Upper lobe of right lung (tissue), 1 donor: ENCODE data around the gene R3HDM2. TPM values are rescaled to one million over a fixed set of nuclear protein-coding genes. Genes with fewer than 3 reads are reported as not detected.

Source experiments
- ATAC-seq: fragments of 200-7000 bp; cut with Tn5 transposase; one replicate; pipeline ENCODE4 v1.9.1; 2020; ENCODE audit warnings: mild to moderate bottlenecking, moderate library complexity
- DNase-seq: peaks from one replicate; pipeline ENCODE4 v3.0.0-alpha.2; 2020
- H3K27ac ChIP-seq: fragments of 200-600 bp; one replicate; pipeline ENCODE4 v1.8.0; 2022
- H3K27me3 ChIP-seq: fragments of 200-600 bp; one replicate; pipeline ENCODE4 v1.8.0; 2022; ENCODE audit warnings: mild to moderate bottlenecking
- H3K36me3 ChIP-seq: fragments of 200-600 bp; one replicate; pipeline ENCODE4 v1.8.0; 2022
- H3K4me1 ChIP-seq: fragments of 200-600 bp; one replicate; pipeline ENCODE4 v1.8.0; 2022
- H3K4me3 ChIP-seq: fragments of 200-600 bp; one replicate; pipeline ENCODE4 v1.8.0; 2022; ENCODE audit warnings: mild to moderate bottlenecking
- H3K9me3 ChIP-seq: fragments of 200-600 bp; one replicate; pipeline ENCODE4 v1.8.0; 2022
- intact Hi-C: fragments of 100-400 bp; cut with DNase I; formaldehyde crosslinking; loops from one replicate; pipeline ENCODE4 v1.11.0; 2022
- total RNA-seq: library from RNA; stranded (reverse); fragmentation: NEBNext Ultra II Directional; extraction: Animal tissue kit (Norgen Biotek cat#: 25700); gene quantifications from one replicate; pipeline ENCODE4 v1.2.1, GENCODE V29; 2021
- TF ChIP-seq, protein P1 (sequence below): fragments of 200-600 bp; IDR thresholded peaks from one replicate; pipeline ENCODE4 v1.8.0; 2022; ENCODE audit warnings: antibody characterized with exemption
- donor health status: DM: no; HTN: yes; CAD: no; lungs with severe emphysema.

The R3HDM2 gene
- total RNA-seq, 1 donor from 2014 or later = 81.0 TPM

DNA sequence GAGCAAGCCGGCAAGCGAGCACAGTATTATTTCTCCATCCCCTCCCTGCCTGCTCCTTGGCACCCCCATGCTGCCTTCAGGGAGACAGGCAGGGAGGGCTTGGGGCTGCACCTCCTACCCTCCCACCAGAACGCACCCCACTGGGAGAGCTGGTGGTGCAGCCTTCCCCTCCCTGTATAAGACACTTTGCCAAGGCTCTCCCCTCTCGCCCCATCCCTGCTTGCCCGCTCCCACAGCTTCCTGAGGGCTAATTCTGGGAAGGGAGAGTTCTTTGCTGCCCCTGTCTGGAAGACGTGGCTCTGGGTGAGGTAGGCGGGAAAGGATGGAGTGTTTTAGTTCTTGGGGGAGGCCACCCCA, 218.2 kb downstream of the R3HDM2 start:
- TF ChIP-seq, protein P1, sequence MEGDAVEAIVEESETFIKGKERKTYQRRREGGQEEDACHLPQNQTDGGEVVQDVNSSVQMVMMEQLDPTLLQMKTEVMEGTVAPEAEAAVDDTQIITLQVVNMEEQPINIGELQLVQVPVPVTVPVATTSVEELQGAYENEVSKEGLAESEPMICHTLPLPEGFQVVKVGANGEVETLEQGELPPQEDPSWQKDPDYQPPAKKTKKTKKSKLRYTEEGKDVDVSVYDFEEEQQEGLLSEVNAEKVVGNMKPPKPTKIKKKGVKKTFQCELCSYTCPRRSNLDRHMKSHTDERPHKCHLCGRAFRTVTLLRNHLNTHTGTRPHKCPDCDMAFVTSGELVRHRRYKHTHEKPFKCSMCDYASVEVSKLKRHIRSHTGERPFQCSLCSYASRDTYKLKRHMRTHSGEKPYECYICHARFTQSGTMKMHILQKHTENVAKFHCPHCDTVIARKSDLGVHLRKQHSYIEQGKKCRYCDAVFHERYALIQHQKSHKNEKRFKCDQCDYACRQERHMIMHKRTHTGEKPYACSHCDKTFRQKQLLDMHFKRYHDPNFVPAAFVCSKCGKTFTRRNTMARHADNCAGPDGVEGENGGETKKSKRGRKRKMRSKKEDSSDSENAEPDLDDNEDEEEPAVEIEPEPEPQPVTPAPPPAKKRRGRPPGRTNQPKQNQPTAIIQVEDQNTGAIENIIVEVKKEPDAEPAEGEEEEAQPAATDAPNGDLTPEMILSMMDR = no peak
- Histone ChIP-seq H3K4me1 (peaks cover 24% of the 10 kb centered on the region), H3K27ac (no peak overlapping the region), H3K27me3 (peaks cover 33% of the 10 kb centered on the region), H3K9me3 (no peaks in the 10 kb centered on the region), H3K36me3 (peaks cover 39% of the 10 kb centered on the region), H3K4me3 (no peak overlapping the region)
- DNase-seq = no peak
- ATAC-seq = no peak
- intact Hi-C loops = no loop called here

DNA sequence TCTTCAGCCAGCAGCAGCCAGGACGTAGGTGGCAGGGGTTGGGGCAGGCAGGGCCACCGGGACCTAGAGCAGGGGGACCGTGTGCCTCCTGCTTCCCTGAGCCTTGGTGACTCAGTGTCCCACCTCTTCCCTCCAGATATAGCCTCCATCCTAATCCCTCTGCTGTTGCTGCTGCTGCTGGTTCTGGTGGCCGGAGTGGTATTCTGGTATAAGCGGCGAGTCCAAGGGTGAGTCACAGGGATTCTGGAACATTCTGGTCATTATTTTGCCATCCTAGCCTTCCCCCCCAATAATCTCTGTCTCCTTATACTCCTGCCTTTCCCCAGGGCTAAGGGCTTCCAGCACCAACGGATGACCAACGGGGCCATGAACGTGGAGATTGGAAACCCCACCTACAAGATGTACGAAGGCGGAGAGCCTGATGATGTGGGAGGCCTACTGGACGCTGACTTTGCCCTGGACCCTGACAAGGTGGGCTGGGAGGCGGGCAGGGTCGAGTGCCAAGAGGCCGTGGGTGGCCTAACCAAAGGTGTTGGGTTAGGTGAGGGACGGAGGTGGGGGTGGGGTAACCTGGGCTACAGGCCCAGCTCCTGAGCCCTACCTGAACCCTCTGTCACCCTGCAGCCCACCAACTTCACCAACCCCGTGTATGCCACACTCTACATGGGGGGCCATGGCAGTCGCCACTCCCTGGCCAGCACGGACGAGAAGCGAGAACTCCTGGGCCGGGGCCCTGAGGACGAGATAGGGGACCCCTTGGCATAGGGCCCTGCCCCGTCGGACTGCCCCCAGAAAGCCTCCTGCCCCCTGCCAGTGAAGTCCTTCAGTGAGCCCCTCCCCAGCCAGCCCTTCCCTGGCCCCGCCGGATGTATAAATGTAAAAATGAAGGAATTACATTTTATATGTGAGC, 218.8 kb downstream of the R3HDM2 start:
- TF ChIP-seq, protein P1 = no peak
- no peak overlapping the region for H3K4me3 ChIP-seq
- DNase-seq = no peak
- peaks cover 27% of the 10 kb centered on the region for H3K27me3 ChIP-seq
- peaks cover 18% of the 10 kb centered on the region for H3K4me1 ChIP-seq
- no peak for ATAC-seq
- H3K9me3 ChIP-seq = no peaks in the 10 kb centered on the region
- H3K36me3 ChIP-seq = peaks cover 45% of the 10 kb centered on the region
- H3K27ac ChIP-seq = no peak overlapping the region
- intact Hi-C loops = no loop called here

DNA sequence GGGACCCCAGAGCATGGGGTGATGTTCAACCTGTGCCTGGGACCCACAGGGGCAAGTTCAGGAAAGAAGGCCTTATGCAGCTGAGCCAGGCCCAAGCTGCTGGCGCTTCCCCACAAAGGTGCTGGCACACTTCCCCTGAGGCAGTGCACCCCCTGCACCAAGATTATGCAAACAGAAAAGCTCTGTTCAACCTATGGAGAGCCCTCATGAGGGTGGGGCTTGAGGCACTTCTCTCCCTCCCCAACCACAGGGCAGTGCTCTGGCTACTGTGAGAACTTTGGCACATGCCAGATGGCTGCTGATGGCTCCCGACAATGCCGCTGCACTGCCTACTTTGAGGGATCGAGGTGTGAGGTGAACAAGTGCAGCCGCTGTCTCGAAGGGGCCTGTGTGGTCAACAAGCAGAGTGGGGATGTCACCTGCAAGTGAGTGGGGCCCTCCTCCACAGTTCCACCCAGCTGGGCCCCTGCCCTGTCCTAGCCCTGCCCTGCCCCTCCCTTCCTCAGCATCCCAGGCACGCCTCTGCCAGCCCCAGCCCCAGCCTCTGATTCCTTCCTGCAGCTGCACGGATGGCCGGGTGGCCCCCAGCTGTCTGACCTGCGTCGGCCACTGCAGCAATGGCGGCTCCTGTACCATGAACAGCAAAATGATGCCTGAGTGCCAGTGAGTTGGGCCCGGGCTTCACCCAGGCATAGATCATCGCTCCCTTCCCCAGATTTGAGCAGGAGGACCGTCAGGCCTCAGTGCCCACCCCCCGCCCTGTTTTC, 219.7 kb downstream of the R3HDM2 start:
- peaks cover 54% of the 10 kb centered on the region for H3K36me3 ChIP-seq
- H3K4me3 ChIP-seq = no peak overlapping the region
- H3K9me3 ChIP-seq = no peaks in the 10 kb centered on the region
- no peak for ATAC-seq
- intact Hi-C loops = no loop called here
- TF ChIP-seq, protein P1 = no peak
- no peak overlapping the region for H3K27ac ChIP-seq
- peaks cover 12% of the 10 kb centered on the region for H3K4me1 ChIP-seq
- DNase-seq = no peak
- H3K27me3 ChIP-seq = peaks cover 20% of the 10 kb centered on the region

DNA sequence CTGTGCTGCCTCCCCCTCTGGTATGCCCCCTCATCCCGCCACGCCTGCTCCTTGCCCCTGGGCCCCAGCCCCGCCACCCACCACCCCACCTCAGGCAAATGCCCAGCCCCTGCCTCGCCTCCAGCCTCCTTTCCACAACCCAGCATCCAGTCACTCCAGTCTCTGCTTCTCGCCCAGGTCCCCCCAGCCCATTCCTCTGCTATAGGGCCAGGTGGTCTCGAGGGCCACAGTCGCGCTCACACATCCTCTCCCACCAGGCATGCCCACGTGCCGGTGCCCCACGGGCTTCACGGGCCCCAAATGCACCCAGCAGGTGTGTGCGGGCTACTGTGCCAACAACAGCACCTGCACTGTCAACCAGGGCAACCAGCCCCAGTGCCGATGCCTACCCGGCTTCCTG, 220.4 kb downstream of the R3HDM2 start:
- Histone ChIP-seq H3K36me3 (peaks cover 60% of the 10 kb centered on the region), H3K4me1 (peaks cover 6% of the 10 kb centered on the region), H3K9me3 (no peaks in the 10 kb centered on the region), H3K4me3 (no peak overlapping the region), H3K27ac (no peak overlapping the region), H3K27me3 (peaks cover 13% of the 10 kb centered on the region)
- DNase-seq (no peak), ATAC-seq (no peak)
- intact Hi-C loops = no loop called here
- TF ChIP-seq, protein P1 = no peak

DNA sequence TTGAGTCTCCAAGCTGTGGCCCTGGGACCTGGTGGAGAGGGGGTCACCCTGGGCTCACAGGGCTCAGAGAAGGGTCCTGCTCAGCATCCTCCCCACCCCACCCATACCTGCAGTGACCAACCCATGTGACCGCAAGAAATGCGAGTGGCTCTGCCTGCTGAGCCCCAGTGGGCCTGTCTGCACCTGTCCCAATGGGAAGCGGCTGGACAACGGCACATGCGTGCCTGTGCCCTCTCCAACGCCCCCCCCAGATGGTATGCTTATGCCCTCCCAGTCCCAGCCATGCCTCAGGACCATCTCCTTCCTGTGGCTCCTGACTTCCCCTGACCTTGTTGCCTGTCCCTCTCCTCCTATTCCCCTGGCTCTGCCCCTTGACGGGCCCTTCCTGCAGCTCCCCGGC, 220.9 kb downstream of the R3HDM2 start:
- Histone ChIP-seq H3K4me1 (peaks cover 4% of the 10 kb centered on the region), H3K36me3 (peaks cover 66% of the 10 kb centered on the region), H3K9me3 (no peaks in the 10 kb centered on the region), H3K27ac (no peak overlapping the region), H3K27me3 (peaks cover 9% of the 10 kb centered on the region), H3K4me3 (no peak overlapping the region)
- intact Hi-C loops = no loop called here
- TF ChIP-seq, protein P1 = no peak
- no peak for DNase-seq
- no peak for ATAC-seq
